Measurements from ENCODE around the gene PRPF40A. TPM values are rescaled to one million over a fixed set of nuclear protein-coding genes. Genes with fewer than 3 reads are reported as not detected.

The PRPF40A gene
- total and polyA plus RNA-seq, 2 experiments from 2014 or later: 254 to 261 TPM

DNA sequence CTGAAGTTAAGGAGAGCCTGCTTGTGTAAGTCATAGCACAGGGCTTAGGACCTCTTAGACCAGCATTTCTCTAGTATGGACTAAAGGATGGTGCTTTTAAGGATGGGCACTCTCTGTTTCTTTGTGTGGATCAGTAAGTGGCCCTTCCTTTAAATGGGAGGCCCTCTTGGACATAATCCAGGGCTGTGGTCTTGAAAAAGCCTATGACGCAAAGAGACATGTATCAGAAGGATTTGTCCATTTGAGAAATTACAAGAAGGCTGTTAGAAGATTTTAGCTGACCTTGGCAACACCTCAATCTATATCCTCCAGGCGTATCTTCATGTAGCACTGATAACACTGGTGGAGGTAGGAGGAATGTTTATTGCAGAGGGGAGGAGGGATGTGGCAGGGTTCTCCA lies 79.2 kb downstream of the PRPF40A start:
- Mint-ChIP-seq H3K4me3 (no peak overlapping the region), H3K36me3 (ENCODE audit: low read depth) (peaks cover 60% of the 10 kb centered on the region), H3K27ac (no peak overlapping the region), H3K27me3 (ENCODE audit: insufficient read depth, low read depth, poor library complexity) (peaks cover 16% of the 10 kb centered on the region), H3K4me1 (no peaks in the 10 kb centered on the region), H3K9me3 (peaks cover 2% of the 10 kb centered on the region; the same call in 1 of the 3 replicates)
- ATAC-seq (no peak), DNase-seq (ENCODE audit: low spot score) (no peak)
- no peak overlapping the region for H3K4me2 ChIP-seq
- no peaks in the 10 kb centered on the region for H4K20me1 ChIP-seq (replicated peaks; ENCODE audit: insufficient read depth)
- H3K36me3 ChIP-seq (ENCODE audit: insufficient read depth): peaks cover 31% of the 10 kb centered on the region
- no peaks in the 10 kb centered on the region for H3K27me3 ChIP-seq (ENCODE audit: insufficient read depth)
- no peak overlapping the region for H3K27ac ChIP-seq (ENCODE audit: low read depth)
- H3K9me2 ChIP-seq (ENCODE audit: insufficient read depth): no peaks in the 10 kb centered on the region
- no peak overlapping the region for H3K4me3 ChIP-seq
- no peaks in the 10 kb centered on the region for H3K79me2 ChIP-seq (replicated peaks; ENCODE audit: insufficient read depth)
- H3K4me1 ChIP-seq (ENCODE audit: insufficient read depth): no peaks in the 10 kb centered on the region
- TF ChIP-seq CREB1 (CRISPR knock-in tag; IDR thresholded peaks at IDR 0.05; ENCODE audit: low read depth): no peak
- no peak for TF ChIP-seq STAT1 (IDR thresholded peaks at IDR 0.05; ENCODE audit: unreplicated experiment)
- TF ChIP-seq, protein P1, sequence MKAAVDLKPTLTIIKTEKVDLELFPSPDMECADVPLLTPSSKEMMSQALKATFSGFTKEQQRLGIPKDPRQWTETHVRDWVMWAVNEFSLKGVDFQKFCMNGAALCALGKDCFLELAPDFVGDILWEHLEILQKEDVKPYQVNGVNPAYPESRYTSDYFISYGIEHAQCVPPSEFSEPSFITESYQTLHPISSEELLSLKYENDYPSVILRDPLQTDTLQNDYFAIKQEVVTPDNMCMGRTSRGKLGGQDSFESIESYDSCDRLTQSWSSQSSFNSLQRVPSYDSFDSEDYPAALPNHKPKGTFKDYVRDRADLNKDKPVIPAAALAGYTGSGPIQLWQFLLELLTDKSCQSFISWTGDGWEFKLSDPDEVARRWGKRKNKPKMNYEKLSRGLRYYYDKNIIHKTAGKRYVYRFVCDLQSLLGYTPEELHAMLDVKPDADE (IDR thresholded peaks at IDR 0.05): no peak
- no peak for TF ChIP-seq ZNF114 (CRISPR knock-in tag; IDR thresholded peaks at IDR 0.05)
- TF ChIP-seq EZH2 (IDR thresholded peaks at IDR 0.05; ENCODE audit: low read depth, unreplicated experiment): no peak
- TF ChIP-seq POLR2AphosphoS5 (IDR thresholded peaks at IDR 0.05; ENCODE audit: low read depth): no peak
- TF ChIP-seq, protein P2, sequence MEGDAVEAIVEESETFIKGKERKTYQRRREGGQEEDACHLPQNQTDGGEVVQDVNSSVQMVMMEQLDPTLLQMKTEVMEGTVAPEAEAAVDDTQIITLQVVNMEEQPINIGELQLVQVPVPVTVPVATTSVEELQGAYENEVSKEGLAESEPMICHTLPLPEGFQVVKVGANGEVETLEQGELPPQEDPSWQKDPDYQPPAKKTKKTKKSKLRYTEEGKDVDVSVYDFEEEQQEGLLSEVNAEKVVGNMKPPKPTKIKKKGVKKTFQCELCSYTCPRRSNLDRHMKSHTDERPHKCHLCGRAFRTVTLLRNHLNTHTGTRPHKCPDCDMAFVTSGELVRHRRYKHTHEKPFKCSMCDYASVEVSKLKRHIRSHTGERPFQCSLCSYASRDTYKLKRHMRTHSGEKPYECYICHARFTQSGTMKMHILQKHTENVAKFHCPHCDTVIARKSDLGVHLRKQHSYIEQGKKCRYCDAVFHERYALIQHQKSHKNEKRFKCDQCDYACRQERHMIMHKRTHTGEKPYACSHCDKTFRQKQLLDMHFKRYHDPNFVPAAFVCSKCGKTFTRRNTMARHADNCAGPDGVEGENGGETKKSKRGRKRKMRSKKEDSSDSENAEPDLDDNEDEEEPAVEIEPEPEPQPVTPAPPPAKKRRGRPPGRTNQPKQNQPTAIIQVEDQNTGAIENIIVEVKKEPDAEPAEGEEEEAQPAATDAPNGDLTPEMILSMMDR (conservative IDR thresholded peaks at IDR 0.05; ENCODE audit: low read depth in 2 of 2): no peak
- no peak for TF ChIP-seq EZH2phosphoT487 (IDR thresholded peaks at IDR 0.05; ENCODE audit: unreplicated experiment)
- no peak for TF ChIP-seq ZNF331 (CRISPR knock-in tag; IDR thresholded peaks at IDR 0.05; ENCODE audit: low read depth)
- TF ChIP-seq, protein P3, sequence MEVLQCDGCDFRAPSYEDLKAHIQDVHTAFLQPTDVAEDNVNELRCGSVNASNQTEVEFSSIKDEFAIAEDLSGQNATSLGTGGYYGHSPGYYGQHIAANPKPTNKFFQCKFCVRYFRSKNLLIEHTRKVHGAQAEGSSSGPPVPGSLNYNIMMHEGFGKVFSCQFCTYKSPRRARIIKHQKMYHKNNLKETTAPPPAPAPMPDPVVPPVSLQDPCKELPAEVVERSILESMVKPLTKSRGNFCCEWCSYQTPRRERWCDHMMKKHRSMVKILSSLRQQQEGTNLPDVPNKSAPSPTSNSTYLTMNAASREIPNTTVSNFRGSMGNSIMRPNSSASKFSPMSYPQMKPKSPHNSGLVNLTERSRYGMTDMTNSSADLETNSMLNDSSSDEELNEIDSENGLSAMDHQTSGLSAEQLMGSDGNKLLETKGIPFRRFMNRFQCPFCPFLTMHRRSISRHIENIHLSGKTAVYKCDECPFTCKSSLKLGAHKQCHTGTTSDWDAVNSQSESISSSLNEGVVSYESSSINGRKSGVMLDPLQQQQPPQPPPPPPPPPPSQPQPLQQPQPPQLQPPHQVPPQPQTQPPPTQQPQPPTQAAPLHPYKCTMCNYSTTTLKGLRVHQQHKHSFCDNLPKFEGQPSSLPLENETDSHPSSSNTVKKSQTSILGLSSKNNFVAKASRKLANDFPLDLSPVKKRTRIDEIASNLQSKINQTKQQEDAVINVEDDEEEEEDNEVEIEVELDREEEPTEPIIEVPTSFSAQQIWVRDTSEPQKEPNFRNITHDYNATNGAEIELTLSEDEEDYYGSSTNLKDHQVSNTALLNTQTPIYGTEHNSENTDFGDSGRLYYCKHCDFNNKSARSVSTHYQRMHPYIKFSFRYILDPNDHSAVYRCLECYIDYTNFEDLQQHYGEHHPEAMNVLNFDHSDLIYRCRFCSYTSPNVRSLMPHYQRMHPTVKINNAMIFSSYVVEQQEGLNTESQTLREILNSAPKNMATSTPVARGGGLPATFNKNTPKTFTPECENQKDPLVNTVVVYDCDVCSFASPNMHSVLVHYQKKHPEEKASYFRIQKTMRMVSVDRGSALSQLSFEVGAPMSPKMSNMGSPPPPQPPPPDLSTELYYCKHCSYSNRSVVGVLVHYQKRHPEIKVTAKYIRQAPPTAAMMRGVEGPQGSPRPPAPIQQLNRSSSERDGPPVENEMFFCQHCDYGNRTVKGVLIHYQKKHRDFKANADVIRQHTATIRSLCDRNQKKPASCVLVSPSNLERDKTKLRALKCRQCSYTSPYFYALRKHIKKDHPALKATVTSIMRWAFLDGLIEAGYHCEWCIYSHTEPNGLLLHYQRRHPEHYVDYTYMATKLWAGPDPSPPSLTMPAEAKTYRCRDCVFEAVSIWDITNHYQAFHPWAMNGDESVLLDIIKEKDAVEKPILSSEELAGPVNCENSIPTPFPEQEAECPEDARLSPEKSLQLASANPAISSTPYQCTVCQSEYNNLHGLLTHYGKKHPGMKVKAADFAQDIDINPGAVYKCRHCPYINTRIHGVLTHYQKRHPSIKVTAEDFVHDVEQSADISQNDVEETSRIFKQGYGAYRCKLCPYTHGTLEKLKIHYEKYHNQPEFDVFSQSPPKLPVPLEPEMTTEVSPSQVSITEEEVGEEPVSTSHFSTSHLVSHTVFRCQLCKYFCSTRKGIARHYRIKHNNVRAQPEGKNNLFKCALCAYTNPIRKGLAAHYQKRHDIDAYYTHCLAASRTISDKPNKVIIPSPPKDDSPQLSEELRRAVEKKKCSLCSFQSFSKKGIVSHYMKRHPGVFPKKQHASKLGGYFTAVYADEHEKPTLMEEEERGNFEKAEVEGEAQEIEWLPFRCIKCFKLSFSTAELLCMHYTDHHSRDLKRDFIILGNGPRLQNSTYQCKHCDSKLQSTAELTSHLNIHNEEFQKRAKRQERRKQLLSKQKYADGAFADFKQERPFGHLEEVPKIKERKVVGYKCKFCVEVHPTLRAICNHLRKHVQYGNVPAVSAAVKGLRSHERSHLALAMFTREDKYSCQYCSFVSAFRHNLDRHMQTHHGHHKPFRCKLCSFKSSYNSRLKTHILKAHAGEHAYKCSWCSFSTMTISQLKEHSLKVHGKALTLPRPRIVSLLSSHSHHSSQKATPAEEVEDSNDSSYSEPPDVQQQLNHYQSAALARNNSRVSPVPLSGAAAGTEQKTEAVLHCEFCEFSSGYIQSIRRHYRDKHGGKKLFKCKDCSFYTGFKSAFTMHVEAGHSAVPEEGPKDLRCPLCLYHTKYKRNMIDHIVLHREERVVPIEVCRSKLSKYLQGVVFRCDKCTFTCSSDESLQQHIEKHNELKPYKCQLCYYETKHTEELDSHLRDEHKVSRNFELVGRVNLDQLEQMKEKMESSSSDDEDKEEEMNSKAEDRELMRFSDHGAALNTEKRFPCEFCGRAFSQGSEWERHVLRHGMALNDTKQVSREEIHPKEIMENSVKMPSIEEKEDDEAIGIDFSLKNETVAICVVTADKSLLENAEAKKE (CRISPR knock-in tag; IDR thresholded peaks at IDR 0.05): no peak
- TF ChIP-seq, protein P4, sequence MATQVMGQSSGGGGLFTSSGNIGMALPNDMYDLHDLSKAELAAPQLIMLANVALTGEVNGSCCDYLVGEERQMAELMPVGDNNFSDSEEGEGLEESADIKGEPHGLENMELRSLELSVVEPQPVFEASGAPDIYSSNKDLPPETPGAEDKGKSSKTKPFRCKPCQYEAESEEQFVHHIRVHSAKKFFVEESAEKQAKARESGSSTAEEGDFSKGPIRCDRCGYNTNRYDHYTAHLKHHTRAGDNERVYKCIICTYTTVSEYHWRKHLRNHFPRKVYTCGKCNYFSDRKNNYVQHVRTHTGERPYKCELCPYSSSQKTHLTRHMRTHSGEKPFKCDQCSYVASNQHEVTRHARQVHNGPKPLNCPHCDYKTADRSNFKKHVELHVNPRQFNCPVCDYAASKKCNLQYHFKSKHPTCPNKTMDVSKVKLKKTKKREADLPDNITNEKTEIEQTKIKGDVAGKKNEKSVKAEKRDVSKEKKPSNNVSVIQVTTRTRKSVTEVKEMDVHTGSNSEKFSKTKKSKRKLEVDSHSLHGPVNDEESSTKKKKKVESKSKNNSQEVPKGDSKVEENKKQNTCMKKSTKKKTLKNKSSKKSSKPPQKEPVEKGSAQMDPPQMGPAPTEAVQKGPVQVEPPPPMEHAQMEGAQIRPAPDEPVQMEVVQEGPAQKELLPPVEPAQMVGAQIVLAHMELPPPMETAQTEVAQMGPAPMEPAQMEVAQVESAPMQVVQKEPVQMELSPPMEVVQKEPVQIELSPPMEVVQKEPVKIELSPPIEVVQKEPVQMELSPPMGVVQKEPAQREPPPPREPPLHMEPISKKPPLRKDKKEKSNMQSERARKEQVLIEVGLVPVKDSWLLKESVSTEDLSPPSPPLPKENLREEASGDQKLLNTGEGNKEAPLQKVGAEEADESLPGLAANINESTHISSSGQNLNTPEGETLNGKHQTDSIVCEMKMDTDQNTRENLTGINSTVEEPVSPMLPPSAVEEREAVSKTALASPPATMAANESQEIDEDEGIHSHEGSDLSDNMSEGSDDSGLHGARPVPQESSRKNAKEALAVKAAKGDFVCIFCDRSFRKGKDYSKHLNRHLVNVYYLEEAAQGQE (IDR thresholded peaks at IDR 0.05; ENCODE audit: unreplicated experiment): no peak
- no peak for TF ChIP-seq JUNB (IDR thresholded peaks at IDR 0.05; ENCODE audit: unreplicated experiment)
- TF ChIP-seq NANOG (IDR thresholded peaks at IDR 0.05; ENCODE audit: borderline replicate concordance): no peak
- H3F3A ChIP-seq (replicated peaks; ENCODE audit: low read depth): no peaks in the 10 kb centered on the region
- H2AFZ ChIP-seq: no peak overlapping the region
